HL-60 (cell line): ENCODE measurements around the gene ETF1.

Experiments
- GABPA ChIP-seq: IDR thresholded peaks from 2 replicates; pipeline ENCODE4 v1.6.1; 2012; ENCODE audit warnings: low read depth
- POLR2AphosphoS5 ChIP-seq: IDR thresholded peaks from 2 replicates; pipeline ENCODE4 v1.6.1; 2012; ENCODE audit warnings: low read depth
- SPI1 ChIP-seq: IDR thresholded peaks from 2 replicates; pipeline ENCODE4 v1.6.1; 2012; ENCODE audit warnings: low read depth, mild to moderate bottlenecking, borderline replicate concordance
- TF ChIP-seq, protein P1 (sequence below): IDR thresholded peaks from one replicate; pipeline ENCODE4 v1.5.1; 2011; ENCODE audit warnings: low read length, control low read depth, inconsistent platforms; ENCODE audit not compliant: insufficient read depth
- TF ChIP-seq, protein P2 (sequence below): IDR thresholded peaks from 2 replicates; pipeline ENCODE4 v1.6.1; 2012; ENCODE audit warnings: low read depth; ENCODE audit not compliant: insufficient replicate concordance

DNA sequence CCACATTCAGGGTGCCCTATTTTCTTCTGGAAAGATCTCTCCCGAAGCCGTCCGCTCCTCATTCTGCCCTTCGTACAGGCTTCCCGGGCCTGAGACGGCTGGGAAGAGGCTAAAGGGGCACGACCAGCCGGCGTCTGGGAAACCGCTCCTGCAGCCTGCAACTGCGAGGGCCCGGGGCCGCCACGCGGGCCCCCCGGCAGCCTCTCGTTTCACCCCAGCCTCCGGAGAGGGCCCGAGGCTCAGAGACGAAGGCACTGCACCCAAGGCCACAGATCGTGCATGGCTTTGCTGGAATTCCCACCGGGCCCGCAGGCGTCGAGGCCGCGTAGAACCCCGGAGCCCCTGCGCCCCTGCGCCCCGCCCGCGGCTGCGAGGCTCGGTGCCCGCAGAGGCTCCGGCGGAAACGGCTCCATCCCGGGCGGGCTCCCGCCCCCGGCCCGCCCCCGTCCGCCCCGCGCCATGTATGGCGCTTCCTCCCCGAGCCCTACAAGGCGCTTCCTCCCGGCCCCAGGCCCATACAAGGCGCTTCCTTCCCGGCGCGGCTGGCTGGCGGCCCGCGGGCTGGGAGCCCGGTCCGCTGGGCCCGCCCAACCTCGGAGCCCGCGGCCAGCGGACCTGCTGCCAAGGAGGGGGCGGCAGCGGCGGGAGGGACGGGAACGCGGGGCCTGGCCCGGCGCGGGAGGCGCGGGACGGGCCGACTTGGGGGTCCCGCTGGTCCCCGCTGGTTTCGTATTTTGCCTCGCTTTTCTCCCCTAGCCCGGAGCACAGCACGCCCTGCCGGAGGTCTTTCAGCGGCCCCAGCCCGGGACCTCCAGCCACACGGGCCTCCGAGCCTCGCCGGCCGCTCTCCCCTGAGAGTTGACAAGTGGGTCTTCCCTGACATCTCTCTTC lies 51.1 kb downstream of the ETF1 start:
- TF ChIP-seq, protein P1, sequence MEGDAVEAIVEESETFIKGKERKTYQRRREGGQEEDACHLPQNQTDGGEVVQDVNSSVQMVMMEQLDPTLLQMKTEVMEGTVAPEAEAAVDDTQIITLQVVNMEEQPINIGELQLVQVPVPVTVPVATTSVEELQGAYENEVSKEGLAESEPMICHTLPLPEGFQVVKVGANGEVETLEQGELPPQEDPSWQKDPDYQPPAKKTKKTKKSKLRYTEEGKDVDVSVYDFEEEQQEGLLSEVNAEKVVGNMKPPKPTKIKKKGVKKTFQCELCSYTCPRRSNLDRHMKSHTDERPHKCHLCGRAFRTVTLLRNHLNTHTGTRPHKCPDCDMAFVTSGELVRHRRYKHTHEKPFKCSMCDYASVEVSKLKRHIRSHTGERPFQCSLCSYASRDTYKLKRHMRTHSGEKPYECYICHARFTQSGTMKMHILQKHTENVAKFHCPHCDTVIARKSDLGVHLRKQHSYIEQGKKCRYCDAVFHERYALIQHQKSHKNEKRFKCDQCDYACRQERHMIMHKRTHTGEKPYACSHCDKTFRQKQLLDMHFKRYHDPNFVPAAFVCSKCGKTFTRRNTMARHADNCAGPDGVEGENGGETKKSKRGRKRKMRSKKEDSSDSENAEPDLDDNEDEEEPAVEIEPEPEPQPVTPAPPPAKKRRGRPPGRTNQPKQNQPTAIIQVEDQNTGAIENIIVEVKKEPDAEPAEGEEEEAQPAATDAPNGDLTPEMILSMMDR: no peak
- no peak for TF ChIP-seq GABPA
- TF ChIP-seq POLR2AphosphoS5: no peak
- TF ChIP-seq, protein P2, sequence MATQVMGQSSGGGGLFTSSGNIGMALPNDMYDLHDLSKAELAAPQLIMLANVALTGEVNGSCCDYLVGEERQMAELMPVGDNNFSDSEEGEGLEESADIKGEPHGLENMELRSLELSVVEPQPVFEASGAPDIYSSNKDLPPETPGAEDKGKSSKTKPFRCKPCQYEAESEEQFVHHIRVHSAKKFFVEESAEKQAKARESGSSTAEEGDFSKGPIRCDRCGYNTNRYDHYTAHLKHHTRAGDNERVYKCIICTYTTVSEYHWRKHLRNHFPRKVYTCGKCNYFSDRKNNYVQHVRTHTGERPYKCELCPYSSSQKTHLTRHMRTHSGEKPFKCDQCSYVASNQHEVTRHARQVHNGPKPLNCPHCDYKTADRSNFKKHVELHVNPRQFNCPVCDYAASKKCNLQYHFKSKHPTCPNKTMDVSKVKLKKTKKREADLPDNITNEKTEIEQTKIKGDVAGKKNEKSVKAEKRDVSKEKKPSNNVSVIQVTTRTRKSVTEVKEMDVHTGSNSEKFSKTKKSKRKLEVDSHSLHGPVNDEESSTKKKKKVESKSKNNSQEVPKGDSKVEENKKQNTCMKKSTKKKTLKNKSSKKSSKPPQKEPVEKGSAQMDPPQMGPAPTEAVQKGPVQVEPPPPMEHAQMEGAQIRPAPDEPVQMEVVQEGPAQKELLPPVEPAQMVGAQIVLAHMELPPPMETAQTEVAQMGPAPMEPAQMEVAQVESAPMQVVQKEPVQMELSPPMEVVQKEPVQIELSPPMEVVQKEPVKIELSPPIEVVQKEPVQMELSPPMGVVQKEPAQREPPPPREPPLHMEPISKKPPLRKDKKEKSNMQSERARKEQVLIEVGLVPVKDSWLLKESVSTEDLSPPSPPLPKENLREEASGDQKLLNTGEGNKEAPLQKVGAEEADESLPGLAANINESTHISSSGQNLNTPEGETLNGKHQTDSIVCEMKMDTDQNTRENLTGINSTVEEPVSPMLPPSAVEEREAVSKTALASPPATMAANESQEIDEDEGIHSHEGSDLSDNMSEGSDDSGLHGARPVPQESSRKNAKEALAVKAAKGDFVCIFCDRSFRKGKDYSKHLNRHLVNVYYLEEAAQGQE: no peak
- TF ChIP-seq SPI1: 0 out of 2 replicates have a peak, but pooled peaks have one; percentile 1
